GM19025 (cell line): ENCODE data around the gene PFDN5.
"Not testable (repeated sequence)": the region's sequence is repeated elsewhere in the genome, so short reads cannot be mapped to it uniquely, and the experiment has no call there.

Experiments
- ATAC-seq: cut with Tn5 transposase; IDR thresholded peaks from one replicate; pipeline ENCODE4 v1.9.1; 2021; ENCODE audit warnings: mild to moderate bottlenecking, low read depth, moderate library complexity; ENCODE audit not compliant: unreplicated experiment

PFDN5 gene

GRCh38 chr12:53325511-53326061, 30.2 kb downstream of the PFDN5 start:
- ATAC-seq = no peak

GRCh38 chr12:53326460-53327185, 31.3 kb downstream of the PFDN5 start:
- ATAC-seq = no peak

- ATAC-seq = no peak
Measured at GRCh38 chr12:53327435-53328042, 32.2 kb downstream of the PFDN5 start.

- no peak for ATAC-seq
Measured at GRCh38 chr12:53328043-53328435, 32.7 kb downstream of the PFDN5 start.

- ATAC-seq = no peak
Measured at GRCh38 chr12:53330671-53331070, 35.3 kb downstream of the PFDN5 start.

GRCh38 chr12:53332339-53332738, 37.0 kb downstream of the PFDN5 start:
- ATAC-seq = not testable (repeated sequence)

GRCh38 chr12:53332744-53333143, 37.4 kb downstream of the PFDN5 start:
- no peak for ATAC-seq

GRCh38 chr12:53333289-53333688, 37.9 kb downstream of the PFDN5 start:
- ATAC-seq = no peak

- no peak for ATAC-seq
Measured at GRCh38 chr12:53333845-53334244, 38.5 kb downstream of the PFDN5 start.

GRCh38 chr12:53334822-53335221, 39.5 kb downstream of the PFDN5 start:
- no peak for ATAC-seq

- ATAC-seq = no peak
Measured at GRCh38 chr12:53336181-53336681, 40.9 kb downstream of the PFDN5 start, which contains the start of gene SP7. Gene SP7, minus strand, starts transcription at chr12:53336354. Its CDS starts 708 bp downstream, at chr12:53335646.

- ATAC-seq = no peak
Measured at GRCh38 chr12:53338017-53338416, 42.7 kb downstream of the PFDN5 start.

GRCh38 chr12:53338916-53339315, 43.6 kb downstream of the PFDN5 start:
- no peak for ATAC-seq

- no peak for ATAC-seq
Measured at GRCh38 chr12:53340398-53340797, 45.1 kb downstream of the PFDN5 start.

GRCh38 chr12:53343449-53343848, 48.1 kb downstream of the PFDN5 start:
- no peak for ATAC-seq

GRCh38 chr12:53343969-53344368, 48.6 kb downstream of the PFDN5 start:
- ATAC-seq = no peak

- no peak for ATAC-seq
Measured at GRCh38 chr12:53344487-53344823, 49.1 kb downstream of the PFDN5 start.

- ATAC-seq = peak; percentile 57
Measured at GRCh38 chr12:53344824-53345485, 49.6 kb downstream of the PFDN5 start.

GRCh38 chr12:53345486-53346188, 50.3 kb downstream of the PFDN5 start:
- no peak for ATAC-seq

GRCh38 chr12:53346491-53346890, 51.1 kb downstream of the PFDN5 start:
- ATAC-seq = no peak

GRCh38 chr12:53347905-53348304, 52.6 kb downstream of the PFDN5 start:
- ATAC-seq = no peak
